Panc1 (cell line): ENCODE data around the gene MRPL9. TPM values are rescaled to one million over a fixed set of nuclear protein-coding genes. Genes with fewer than 3 reads are reported as not detected.

Experiments used
- ATAC-seq: fragments of 200-7000 bp; cut with Tn5 transposase; 2 replicates; pipeline ENCODE4 v1.9.1; 2020; ENCODE audit warnings: mild to moderate bottlenecking, moderate library complexity
- BruUV-seq: library from RNA; stranded (reverse); fragments of 400-500 nt; replicated peaks from 2 replicates; lab custom pipeline; 2021; lab: Mats Ljungman, UMichigan
- CTCF ChIA-PET: fragments of 300-600 bp; sonication (Branson Sonifier 250); formaldehyde crosslinking; loops from one replicate; lab custom pipeline; 2022; ENCODE audit warnings: antibody characterized with exemption; lab: Charles Lee
- POLR2A ChIA-PET: fragments of 300-600 bp; sonication (Branson Sonifier 250); formaldehyde crosslinking; loops from one replicate; lab custom pipeline; 2022; ENCODE audit warnings: antibody characterized with exemption; lab: Charles Lee
- DNase-seq: peaks from one replicate; pipeline ENCODE4 v3.0.0-alpha.2; 2010; ENCODE audit warnings: low read depth, low spot score
- H3K27ac ChIP-seq: 2 replicates; pipeline ENCODE4 v1.5.1; 2011; ENCODE audit warnings: mild to moderate bottlenecking, low read length, inconsistent platforms
- H3K27me3 ChIP-seq: fragments of 200-500 bp; sonication (Bioruptor generic); 2 replicates; pipeline ENCODE4 v1.6.0; 2014; ENCODE audit warnings: low read length, inconsistent platforms; ENCODE audit not compliant: control insufficient read depth, insufficient read depth
- H3K36me3 ChIP-seq: fragments of 200-500 bp; sonication (Bioruptor generic); 2 replicates; pipeline ENCODE4 v1.5.1; 2014; ENCODE audit warnings: inconsistent platforms, mild to moderate bottlenecking, low read length, moderate library complexity; ENCODE audit not compliant: control insufficient read depth, insufficient read depth
- H3K4me1 ChIP-seq: 2 replicates; pipeline ENCODE4 v1.5.1; 2011; ENCODE audit warnings: inconsistent platforms, mild to moderate bottlenecking, low read length, moderate library complexity; ENCODE audit not compliant: control insufficient read depth, insufficient read depth
- H3K4me3 ChIP-seq, 2 experiments: 2 replicates each; pipeline ENCODE4 v1.5.1; 2011 to 2012; ENCODE audit warnings: low read depth in 2 of 2, low read length in 2 of 2, mild to moderate bottlenecking in 2 of 2, inconsistent platforms in 1 of 2, moderate library complexity in 1 of 2
- H3K9me3 ChIP-seq: fragments of 200-500 bp; sonication (Bioruptor generic); 2 replicates; pipeline ENCODE4 v1.5.1; 2014; ENCODE audit warnings: low read depth, mild to moderate bottlenecking, inconsistent platforms, low read length, moderate library complexity; ENCODE audit not compliant: control insufficient read depth, insufficient read depth
- CTCF ChIP-seq: fragments of 450-650 bp; IDR thresholded peaks from 2 replicates; pipeline ENCODE4 v1.5.1; 2017; ENCODE audit warnings: mild to moderate bottlenecking
- POLR2AphosphoS5 ChIP-seq: IDR thresholded peaks from 2 replicates; pipeline ENCODE4 v1.6.1; 2012; ENCODE audit warnings: mild to moderate bottlenecking, low read depth, low read length, moderate library complexity
- REST ChIP-seq, 2 experiments: IDR thresholded peaks; 2 replicates each; pipeline ENCODE4 v1.6.1; 2011 to 2012; ENCODE audit warnings: low read depth in 2 of 2, control low read depth in 1 of 2, low read length in 1 of 2, mild to moderate bottlenecking in 1 of 2, moderate library complexity in 1 of 2; ENCODE audit not compliant: insufficient read depth in 1 of 2
- SIN3A ChIP-seq: IDR thresholded peaks from 2 replicates; pipeline ENCODE4 v1.6.1; 2012; ENCODE audit warnings: low read depth, mild to moderate bottlenecking, low read length, moderate library complexity, borderline replicate concordance; ENCODE audit not compliant: insufficient read depth
- TCF7L2 ChIP-seq: IDR thresholded peaks from 2 replicates; pipeline ENCODE4 v1.6.1; 2011; ENCODE audit warnings: mild to moderate bottlenecking, low read depth, low read length, inconsistent platforms
- in situ Hi-C: cut with HindIII; loops from 2 replicates; pipeline ENCODE4 v1.10.0; 2016; ENCODE audit warnings: low sequenced_read_pairs, low pct_unique_long_range_greater_than_20kb
- intact Hi-C: fragments of 100-400 bp; cut with micrococcal nuclease; formaldehyde crosslinking; loops from one replicate; pipeline ENCODE4 v1.10.0; 2022; ENCODE audit not compliant: unreplicated experiment
- total RNA-seq: library from RNA; stranded (reverse); gene quantifications from one replicate; pipeline ENCODE4 v1.2.1, GENCODE V29; 2021; ENCODE audit not compliant: unreplicated experiment

The MRPL9 gene
- total RNA-seq, 1 experiment from 2014 or later, result 98.3 TPM

GRCh38 chr1:151805066-151805820, 41.9 kb upstream of the MRPL9 start, which contains the start of gene LINGO4:
TSS of gene LINGO4 (minus strand) at chr1:151805419. CDS start at chr1:151802704, 2,715 bp downstream.
- CTCF ChIA-PET, result no interaction called here
- no peaks in the 10 kb centered on the region for H3K27me3 ChIP-seq
- POLR2A ChIA-PET, result no interaction called here
- H3K27ac ChIP-seq, result no peak within 1 kb of the TSS
- no peaks in the 10 kb centered on the region for H3K9me3 ChIP-seq
- no peak for TF ChIP-seq SIN3A
- no peak for TF ChIP-seq POLR2AphosphoS5
- no peak for TF ChIP-seq CTCF
- no peak for TF ChIP-seq TCF7L2
- TF ChIP-seq REST (IDR thresholded peaks at IDR 0.05; ENCODE audit: insufficient read depth in 1 of 2, low read depth in 2 of 2, low read length in 1 of 2), result no peak
- intact Hi-C loops (no loop called here), in situ Hi-C loops (no loop called here)
- H3K4me3 ChIP-seq, result no peak within 1 kb of the TSS
- DNase-seq (no peak), ATAC-seq (no peak)
- H3K4me1 ChIP-seq, result peaks cover 3% of the 10 kb centered on the region
- BruUV-seq, result no TSS peak
- no peaks in the 10 kb centered on the region for H3K36me3 ChIP-seq

GRCh38 chr1:151803915-151804314, 40.6 kb upstream of the MRPL9 start:
- no peaks in the 10 kb centered on the region for H3K27me3 ChIP-seq
- H3K27ac ChIP-seq, result no peak overlapping the region
- no peaks in the 10 kb centered on the region; the same call in 1 of the 2 replicates for H3K4me1 ChIP-seq
- no peak overlapping the region for H3K4me3 ChIP-seq
- no TSS peak for BruUV-seq
- ChIA-PET CTCF (interaction anchor here (0.6 kb wide), 1 partner anchor 1263 kb away, joined by 6 read pairs; no protein-coding TSS in a partner anchor), POLR2A (no interaction called here)
- H3K9me3 ChIP-seq, result no peaks in the 10 kb centered on the region
- H3K36me3 ChIP-seq, result no peaks in the 10 kb centered on the region
- TF ChIP-seq TCF7L2 (no peak), SIN3A (no peak), CTCF (no peak), REST (IDR thresholded peaks at IDR 0.05; ENCODE audit: insufficient read depth in 1 of 2, low read depth in 2 of 2, low read length in 1 of 2) (no peak)
- in situ Hi-C loops, result no loop called here
- DNase-seq, result no peak
- ATAC-seq, result no peak
- intact Hi-C loops, result no loop called here
